GM18498 (cell line): Measurements from ENCODE around the gene SRD5A3.
A peak's percentile ranks its signal among the peaks of the same experiment; 100 is the strongest.

ENCODE experiments used
- ATAC-seq: cut with Tn5 transposase; IDR thresholded peaks from one replicate; pipeline ENCODE4 v1.9.1; 2021; ENCODE audit warnings: mild to moderate bottlenecking, moderate library complexity; ENCODE audit not compliant: unreplicated experiment

The SRD5A3 gene

DNA sequence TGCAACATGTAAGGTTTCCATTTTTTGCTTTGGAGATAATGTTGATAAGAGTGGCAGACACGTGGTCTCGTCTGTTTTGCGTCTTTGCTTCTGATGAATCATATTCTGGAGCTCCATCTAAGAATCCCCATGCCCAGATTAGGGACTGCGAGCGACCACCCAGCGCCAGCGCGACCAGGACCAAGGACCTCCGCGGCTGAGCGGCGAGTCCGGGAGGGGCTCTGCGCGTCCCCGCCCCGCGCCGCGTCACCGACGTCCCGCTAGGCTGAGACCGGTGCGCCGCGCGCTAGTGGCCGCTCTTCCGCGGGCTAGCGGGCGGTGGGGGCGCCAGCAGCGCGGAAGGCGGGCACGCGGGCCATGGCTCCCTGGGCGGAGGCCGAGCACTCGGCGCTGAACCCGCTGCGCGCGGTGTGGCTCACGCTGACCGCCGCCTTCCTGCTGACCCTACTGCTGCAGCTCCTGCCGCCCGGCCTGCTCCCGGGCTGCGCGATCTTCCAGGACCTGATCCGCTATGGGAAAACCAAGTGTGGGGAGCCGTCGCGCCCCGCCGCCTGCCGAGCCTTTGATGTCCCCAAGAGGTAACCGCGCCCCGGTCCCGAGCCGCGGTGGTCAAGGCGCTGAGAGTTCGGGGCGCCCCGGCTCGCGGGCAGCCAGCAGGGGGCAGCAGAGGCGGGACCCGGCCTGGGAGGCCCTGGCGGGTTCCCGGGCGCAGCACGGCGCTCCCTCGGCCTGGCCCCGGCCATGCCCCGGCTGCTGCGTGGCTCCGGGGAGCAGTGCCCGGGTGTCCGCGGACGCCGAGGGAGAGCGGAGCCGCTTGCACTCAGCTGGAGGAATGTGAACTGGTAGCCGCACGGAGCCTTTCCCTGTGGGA is at the start of gene SRD5A3:
SRD5A3 (plus strand) TSS at position 263 of the 871 bp plus-strand sequence; CDS start at position 358, 95 bp downstream.
- ATAC-seq = peak; percentile 97

DNA sequence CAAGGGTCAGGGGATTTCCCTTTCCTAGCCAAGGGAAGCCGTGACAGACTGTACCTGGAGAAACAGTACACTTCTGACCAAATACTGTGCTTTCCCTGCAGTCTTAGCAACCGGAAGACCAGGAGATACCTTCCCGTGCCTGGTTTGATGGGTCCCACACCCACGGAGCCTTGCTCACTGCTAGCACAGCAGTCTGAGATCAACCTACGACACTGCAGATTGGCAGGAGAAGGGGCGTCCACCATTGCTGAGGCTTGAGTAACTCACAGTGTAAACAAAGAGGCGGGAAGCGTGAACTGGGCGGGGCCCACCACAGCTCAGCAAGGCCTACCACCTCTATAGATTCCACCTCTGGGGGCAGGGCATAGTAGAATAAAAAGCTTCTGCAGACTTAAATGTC is 48.7 kb upstream of the SRD5A3 start:
- no peak for ATAC-seq

DNA sequence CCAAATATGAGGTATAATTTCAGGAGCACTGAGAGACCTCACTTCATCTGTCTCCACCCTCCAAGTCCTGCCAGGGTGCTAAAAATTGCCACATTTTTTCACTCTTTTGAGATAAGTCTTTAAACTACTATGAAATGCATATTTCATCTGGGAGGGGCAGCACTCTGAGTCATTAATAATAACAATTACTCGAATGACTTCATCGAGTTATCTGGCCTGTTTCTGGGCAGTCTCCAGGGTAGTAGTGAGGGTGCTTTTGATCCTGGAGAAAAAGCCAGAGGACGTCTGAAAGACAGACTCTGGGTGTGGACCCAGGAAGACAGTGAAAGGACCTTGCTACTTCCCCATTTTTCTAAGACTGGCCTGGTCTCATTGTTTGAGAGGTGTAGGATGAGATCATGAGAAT is 42.3 kb upstream of the SRD5A3 start:
- ATAC-seq = no peak

GRCh38 chr4:55304303-55304702 is 41.7 kb upstream of the SRD5A3 start:
- no peak for ATAC-seq

DNA sequence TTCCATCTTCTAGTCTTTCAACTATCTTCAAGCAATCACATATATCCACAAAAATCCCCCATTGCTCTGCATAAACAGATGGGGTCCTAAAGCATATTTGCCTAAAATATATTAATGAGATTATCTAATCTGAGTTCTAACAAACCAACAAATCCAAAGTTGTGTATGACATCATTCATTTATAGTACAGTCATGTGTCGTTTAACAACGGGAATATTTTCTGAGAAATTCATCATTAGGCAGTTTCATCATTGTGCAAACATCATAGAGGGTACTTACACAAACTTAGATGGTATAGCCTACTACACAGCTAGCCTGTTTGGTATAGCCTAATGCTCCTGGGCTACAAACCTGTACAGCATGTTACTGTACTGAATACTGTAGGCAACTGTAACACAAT is 38.0 kb upstream of the SRD5A3 start:
- ATAC-seq = no peak

GRCh38 chr4:55311792-55312488 is 34.1 kb upstream of the SRD5A3 start:
- no peak for ATAC-seq

DNA sequence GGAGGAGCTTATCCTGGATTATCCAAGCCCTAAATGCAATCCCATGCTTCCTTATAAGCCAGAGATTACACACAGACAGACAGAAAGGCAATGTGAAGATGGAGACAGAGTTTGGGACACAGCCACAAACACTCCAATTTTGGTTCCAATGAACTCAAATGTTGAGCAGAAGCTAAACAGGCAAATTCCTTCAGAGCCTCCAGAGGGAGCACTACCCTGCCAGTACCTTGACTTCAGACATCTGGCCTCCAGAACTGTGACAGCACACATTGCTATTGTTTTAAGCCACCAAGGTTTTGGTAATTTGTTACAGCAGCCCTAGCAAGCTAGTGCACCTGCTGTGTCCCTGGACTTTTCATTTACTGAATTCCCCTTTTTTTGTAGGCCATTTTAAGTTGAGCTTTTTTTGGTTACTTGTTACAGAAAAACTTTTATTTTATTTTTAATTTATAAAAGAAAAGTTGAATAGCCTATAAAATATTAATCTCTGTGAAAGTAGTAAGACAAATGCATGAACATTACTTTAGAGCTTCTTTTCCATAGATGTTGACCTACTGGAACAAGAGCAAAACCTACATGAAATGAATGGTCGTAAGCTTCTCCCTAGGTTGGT is 33.4 kb upstream of the SRD5A3 start:
- peak; percentile 87 for ATAC-seq

DNA sequence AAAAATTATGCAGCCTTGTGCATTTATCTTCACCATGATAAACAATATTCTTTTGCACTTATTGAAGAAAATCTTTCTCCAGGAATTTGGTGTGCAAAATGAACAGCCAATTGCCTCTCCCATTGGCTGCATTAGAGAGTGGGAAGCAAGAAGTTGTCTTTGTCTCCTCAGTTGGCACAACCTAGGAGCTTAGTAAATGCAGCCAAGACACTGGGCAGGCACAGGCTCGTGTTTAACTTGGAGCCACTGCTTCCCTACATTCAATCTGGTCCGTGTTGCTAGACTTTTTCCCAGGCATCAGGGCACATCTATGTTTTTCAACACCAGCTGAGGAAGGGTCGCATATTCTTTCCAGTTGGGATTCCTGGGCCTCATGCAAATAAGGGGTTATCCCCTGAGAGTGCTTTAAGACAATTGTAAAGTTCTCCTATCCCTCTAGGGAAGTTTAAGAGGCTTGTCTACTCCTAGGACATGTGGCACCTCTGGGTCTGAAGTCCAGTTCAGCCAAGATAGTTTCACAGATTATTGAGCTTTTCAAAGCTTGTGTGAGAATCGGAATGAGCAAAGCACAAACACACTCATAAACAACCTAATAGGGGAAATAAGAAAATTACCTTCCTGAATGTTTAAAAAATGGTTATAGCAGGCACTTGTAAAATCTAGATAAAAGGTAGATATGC is 31.8 kb upstream of the SRD5A3 start:
- ATAC-seq = no peak

- no peak for ATAC-seq
Measured at GRCh38 chr4:55318175-55319129, 27.6 kb upstream of the SRD5A3 start.

GRCh38 chr4:55321707-55322264 is 24.3 kb upstream of the SRD5A3 start:
- ATAC-seq = no peak

GRCh38 chr4:55323375-55323774 is 22.7 kb upstream of the SRD5A3 start:
- ATAC-seq = no peak

DNA sequence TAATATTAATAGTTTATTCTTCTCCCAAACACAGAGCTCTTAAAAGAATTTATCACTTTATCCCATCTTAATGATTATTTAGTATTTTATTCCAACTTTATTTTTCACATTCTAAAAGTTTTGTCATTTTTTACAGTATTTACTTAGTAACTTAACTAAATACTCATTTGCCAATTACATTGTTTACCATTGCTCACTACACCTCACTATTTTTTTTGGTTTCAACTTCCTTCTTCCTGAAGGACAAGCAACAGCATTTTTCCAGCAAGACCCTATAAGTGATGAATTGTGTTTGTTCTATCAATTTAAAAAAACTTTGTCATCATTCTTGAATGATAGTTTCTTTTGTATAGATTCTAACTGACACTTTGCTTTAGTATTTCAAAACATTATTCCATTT is 19.4 kb upstream of the SRD5A3 start:
- no peak for ATAC-seq

DNA sequence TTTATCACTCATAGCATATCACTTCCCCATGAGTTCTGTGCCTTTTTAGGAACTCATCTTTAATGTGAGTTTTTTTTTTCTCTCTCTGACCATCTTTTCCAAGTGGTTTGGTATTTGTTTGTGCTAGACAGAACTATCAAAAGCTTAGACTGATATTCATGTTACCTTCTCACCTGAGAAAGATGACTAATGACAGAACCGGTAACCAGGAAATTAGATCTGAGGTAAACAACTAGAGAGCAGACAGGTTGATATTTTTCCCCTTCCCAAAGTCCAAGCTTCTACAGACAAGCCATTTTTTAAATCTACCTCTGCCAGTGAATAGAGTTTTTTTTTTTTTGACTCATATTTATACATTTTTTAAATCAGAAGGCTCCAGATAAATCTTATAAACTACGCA is 17.0 kb upstream of the SRD5A3 start:
- ATAC-seq = no peak

DNA sequence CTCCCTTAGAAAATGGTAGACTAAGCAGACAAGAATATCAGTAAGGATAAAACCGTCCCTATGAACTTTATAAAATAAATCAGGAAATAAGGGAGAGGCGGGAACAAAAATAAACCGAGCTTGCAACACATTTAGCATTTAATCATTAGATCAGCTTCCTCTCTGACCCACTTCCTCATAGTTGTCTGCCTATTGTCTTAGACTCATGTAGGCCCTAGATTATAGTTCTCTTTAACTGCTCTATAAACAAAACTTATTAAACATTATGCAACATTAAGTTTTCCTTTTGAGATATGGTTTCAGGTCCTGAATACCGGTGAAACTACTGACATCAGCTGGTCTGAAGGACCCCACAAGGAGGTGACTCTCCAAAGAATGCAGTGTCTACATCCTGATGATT is 15.8 kb upstream of the SRD5A3 start:
- no peak for ATAC-seq

GRCh38 chr4:55336138-55337034 is 9.7 kb upstream of the SRD5A3 start:
- no peak for ATAC-seq

DNA sequence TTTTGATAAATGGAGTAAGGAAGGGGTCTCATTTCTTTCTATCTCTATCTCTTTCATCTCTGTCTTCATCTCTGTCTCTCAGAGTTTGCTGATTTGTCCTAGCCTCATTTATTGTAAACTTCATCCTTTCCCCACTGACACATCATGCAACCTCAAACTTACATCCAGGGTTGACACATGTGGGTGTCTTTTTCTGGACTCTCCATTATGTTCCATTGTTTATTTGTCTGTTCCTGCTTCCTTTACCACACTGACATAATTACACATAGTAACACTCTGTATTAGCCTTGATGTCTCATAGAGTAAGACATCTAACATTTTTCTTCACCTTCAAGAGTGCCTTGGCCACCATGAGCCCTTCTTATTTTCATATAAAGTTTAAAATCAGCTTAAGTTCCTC is 8.1 kb upstream of the SRD5A3 start:
- no peak for ATAC-seq

GRCh38 chr4:55338486-55338885 is 7.6 kb upstream of the SRD5A3 start:
- ATAC-seq = no peak

DNA sequence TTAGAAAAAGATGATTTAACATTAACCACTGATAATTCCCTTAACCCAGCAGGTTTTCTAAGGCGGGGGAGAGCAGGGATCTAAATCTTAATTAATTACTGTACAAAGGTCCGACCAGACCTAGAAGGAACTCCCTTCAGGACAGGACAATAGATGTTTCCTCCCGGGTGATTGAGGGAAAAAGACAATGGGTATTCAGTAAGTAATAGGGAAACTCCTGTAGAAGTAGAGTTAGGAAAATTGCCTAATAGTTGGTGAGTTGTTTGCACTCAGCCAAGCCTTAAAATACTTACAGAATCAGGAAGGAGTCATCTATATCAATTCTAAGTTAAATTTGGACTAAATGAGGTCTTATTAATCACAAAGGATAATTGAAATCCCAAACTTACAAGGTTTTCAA is 5.8 kb upstream of the SRD5A3 start:
- ATAC-seq = no peak

GRCh38 chr4:55343887-55344286 is 2.2 kb upstream of the SRD5A3 start:
- no peak for ATAC-seq
